Gastroesophageal sphincter (tissue), 2 donors: Measurements from ENCODE around the gene UBE2Z.

ENCODE experiments used
- EP300 ChIP-seq: sonication (generic); formaldehyde crosslinking; IDR thresholded peaks from one replicate; pipeline ENCODE4 v1.6.1; 2017; ENCODE audit warnings: antibody characterized with exemption, mild to moderate bottlenecking
- POLR2A ChIP-seq, 2 donors: fragments of 450-650 bp; IDR thresholded peaks; one replicate each; pipeline ENCODE4 v1.6.1; 2017; ENCODE audit warnings: antibody characterized with exemption in 2 of 2, mild to moderate bottlenecking in 2 of 2, moderate library complexity in 1 of 2

DNA sequence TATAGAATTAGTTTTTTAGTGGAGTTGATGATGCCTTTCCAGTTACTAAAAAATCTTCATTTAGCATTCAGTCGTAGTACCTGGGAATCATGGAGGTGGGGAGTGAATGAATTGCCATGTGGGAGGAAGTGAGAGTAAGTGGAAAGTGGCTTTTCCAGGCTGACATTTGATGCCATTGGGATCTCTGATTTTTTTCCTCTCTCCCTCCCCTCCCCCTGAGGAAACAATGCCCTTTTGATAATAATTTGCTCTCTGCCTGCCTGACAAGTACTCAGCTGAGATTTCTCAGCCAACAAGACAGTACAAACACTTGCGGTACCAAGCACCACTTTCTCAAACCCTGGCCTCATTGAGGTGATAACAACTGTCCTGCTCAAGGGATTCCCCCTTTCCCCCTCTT, 2.2 kb downstream of the UBE2Z start:
- TF ChIP-seq EP300, result no peak
- TF ChIP-seq POLR2A (IDR thresholded peaks at IDR 0.05), result no peak
